Mesendoderm (in vitro differentiated cells): ENCODE measurements around the gene BTBD17.

ENCODE experiments used
- DNase-seq: peaks from one replicate; pipeline ENCODE4 v3.0.0; 2013
- H2AK5ac ChIP-seq: 2 replicates; pipeline ENCODE4 v1.6.1; 2013; ENCODE audit warnings: low read length, inconsistent platforms
- H2BK120ac ChIP-seq: 2 replicates; pipeline ENCODE4 v1.6.1; 2013; ENCODE audit warnings: low read depth, mild to moderate bottlenecking, low read length, moderate library complexity, mixed read lengths
- H2BK15ac ChIP-seq: replicated peaks from 2 replicates; pipeline ENCODE4 v1.6.1; 2013; ENCODE audit warnings: low read depth, mild to moderate bottlenecking, moderate library complexity
- H2BK5ac ChIP-seq: 2 replicates; pipeline ENCODE4 v1.6.1; 2013; ENCODE audit warnings: low read length, inconsistent platforms
- H3K18ac ChIP-seq: 2 replicates; pipeline ENCODE4 v1.6.1; 2013; ENCODE audit warnings: mild to moderate bottlenecking, low read length, mixed read lengths
- H3K23ac ChIP-seq: one replicate; pipeline ENCODE4 v1.6.1; 2013; ENCODE audit warnings: low read length
- H3K27ac ChIP-seq: 2 replicates; pipeline ENCODE4 v1.5.1; 2013; ENCODE audit warnings: low read depth, mild to moderate bottlenecking, inconsistent platforms, low read length, moderate library complexity
- H3K27me3 ChIP-seq: 2 replicates; pipeline ENCODE4 v1.6.1; 2013; ENCODE audit warnings: low read length, control low read depth, mild to moderate bottlenecking, inconsistent platforms; ENCODE audit not compliant: insufficient read depth, poor library complexity
- H3K36me3 ChIP-seq: 2 replicates; pipeline ENCODE4 v1.6.1; 2013; ENCODE audit warnings: low read length, inconsistent platforms; ENCODE audit not compliant: control insufficient read depth, insufficient read depth
- H3K4ac ChIP-seq: one replicate; pipeline ENCODE4 v1.6.1; 2013; ENCODE audit warnings: low read depth, mild to moderate bottlenecking, low read length, moderate library complexity
- H3K4me1 ChIP-seq: 2 replicates; pipeline ENCODE4 v1.6.1; 2013; ENCODE audit warnings: low read depth, low read length, inconsistent platforms; ENCODE audit not compliant: control insufficient read depth
- H3K4me2 ChIP-seq: 2 replicates; pipeline ENCODE4 v1.6.1; 2013; ENCODE audit warnings: low read length
- H3K4me3 ChIP-seq: 2 replicates; pipeline ENCODE4 v1.5.1; 2013; ENCODE audit warnings: mild to moderate bottlenecking, low read length
- H3K56ac ChIP-seq: one replicate; pipeline ENCODE4 v1.6.1; 2013; ENCODE audit warnings: low read length
- H3K79me1 ChIP-seq: 2 replicates; pipeline ENCODE4 v1.6.1; 2013; ENCODE audit warnings: low read length, inconsistent platforms
- H3K79me2 ChIP-seq: 2 replicates; pipeline ENCODE4 v1.6.1; 2013; ENCODE audit warnings: mild to moderate bottlenecking, low read length; ENCODE audit not compliant: control insufficient read depth, insufficient read depth
- H3K9ac ChIP-seq: 2 replicates; pipeline ENCODE4 v1.6.1; 2013; ENCODE audit warnings: low read length, inconsistent platforms
- H4K5ac ChIP-seq: one replicate; pipeline ENCODE4 v1.6.1; 2013; ENCODE audit warnings: low read length
- H4K8ac ChIP-seq: one replicate; pipeline ENCODE4 v1.6.1; 2013; ENCODE audit warnings: low read depth, mild to moderate bottlenecking, control low read depth, low read length, moderate library complexity
- WGBS: extraction: QIAGEN DNeasy Blood & Tissue Kit; methylation state at CpG from one replicate; pipeline ENCODE4 v1.1.7; 2013; ENCODE audit warnings: low lambda C conversion rate, missing lambda C conversion rate; ENCODE audit not compliant: insufficient coverage; ENCODE audit errors: extremely low coverage; 5-methylcytosine and 5-hydroxymethylcytosine counted together

Gene BTBD17

DNA sequence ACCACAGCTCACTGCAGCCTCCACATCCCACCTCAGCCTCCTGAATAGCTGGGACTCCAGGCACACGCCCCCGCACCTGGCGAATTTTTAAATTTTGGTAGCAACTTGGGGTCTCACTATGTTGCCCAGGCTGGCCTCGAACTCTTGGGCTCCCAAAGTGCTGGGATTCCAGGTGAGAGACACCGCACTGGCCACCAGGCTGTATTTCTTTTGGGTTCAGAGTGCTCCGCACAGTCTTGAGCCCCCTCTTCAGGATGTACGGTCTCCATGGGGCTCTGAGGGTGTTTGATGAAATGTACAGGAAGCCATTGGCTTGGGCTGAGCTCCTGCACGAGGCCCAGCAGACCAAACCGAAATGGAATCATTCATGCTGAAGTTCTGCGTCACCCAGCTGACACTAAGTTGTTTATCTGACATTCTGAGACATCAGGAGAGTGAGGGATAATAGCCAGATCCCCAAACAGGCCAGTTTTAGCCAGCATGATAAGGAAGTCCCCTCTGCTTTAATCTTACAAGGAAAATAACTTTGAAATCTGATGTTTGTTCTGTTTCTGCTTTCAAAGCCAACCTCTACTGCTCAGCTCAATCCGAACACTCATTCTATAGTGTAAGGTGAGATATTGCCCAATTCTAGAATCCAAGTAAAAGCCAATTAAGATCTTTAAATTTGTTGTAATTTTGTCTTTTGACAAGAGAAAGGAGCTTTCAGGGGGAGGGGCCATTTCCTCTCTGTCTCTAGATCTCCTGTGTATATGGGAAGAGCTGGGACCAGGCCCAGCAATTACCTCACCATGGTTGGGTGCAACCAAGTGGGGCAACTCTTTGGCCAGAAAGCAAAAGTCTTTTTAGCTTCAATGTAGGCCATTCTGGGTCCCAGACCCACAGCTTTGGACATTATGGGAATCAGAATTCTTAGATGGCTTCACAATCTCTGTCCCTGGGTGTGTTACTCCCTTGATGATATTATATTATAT is 29.3 kb upstream of the BTBD17 start:
- no peaks in the 10 kb centered on the region for H3K79me1 ChIP-seq
- H2AK5ac ChIP-seq = no peak overlapping the region
- WGBS = no CpG with 5 or more reads among the region's 11 CpGs

DNA sequence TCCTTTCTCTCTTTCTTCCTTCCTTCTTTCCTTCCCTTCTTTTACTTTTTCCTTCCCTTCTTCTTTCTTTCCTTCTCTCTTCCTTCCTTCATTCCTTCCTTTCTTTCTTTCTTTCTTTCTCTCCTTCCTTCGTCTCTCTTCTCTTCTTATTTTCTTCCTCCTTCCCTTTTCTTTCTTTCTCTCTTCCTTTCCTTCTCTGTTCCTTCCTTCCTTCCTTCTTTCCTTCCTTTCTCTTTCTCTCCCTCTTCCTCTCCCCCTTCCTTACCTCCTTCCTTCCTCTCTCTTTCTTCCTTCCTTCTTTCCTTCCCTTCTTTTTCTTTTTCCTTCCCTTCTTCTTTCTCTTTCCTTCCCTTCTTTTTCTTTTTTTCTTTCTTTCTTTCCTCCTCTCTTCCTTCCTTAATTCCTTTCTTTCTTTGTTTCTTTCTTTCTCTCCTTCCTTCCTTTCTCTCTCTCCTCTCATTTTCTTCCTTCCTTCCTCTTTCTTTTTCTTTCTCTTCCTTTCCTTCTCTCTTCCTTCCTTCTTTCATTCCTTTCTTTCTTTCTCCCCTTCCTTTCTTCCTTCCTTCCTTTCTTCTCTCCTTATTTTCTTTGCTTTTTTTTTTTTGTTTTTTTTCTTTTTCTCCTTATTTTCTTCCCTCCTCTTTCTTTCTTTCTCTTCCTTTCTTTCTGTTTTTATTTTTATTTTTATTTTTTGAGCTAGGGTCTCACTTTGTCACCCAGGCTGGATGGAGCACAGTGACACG is 28.4 kb upstream of the BTBD17 start:
- H4K8ac ChIP-seq = no peak overlapping the region
- H3K36me3 ChIP-seq = no peaks in the 10 kb centered on the region
- no peak overlapping the region for H2BK5ac ChIP-seq
- H2BK120ac ChIP-seq = no peak overlapping the region
- no peak overlapping the region for H3K56ac ChIP-seq
- H3K79me2 ChIP-seq = no peaks in the 10 kb centered on the region
- no peak overlapping the region for H4K5ac ChIP-seq
- H3K18ac ChIP-seq = no peak overlapping the region
- no peak overlapping the region for H2BK15ac ChIP-seq
- H3K4me3 ChIP-seq = no peak overlapping the region
- no CpG with 5 or more reads among the region's 2 CpGs for WGBS
- no peak overlapping the region for H3K27ac ChIP-seq
- no peaks in the 10 kb centered on the region for H3K4me1 ChIP-seq
- DNase-seq = no peak
- no peak overlapping the region for H3K9ac ChIP-seq
- H3K4me2 ChIP-seq = no peak overlapping the region
- no peak overlapping the region for H2AK5ac ChIP-seq
- H3K79me1 ChIP-seq = no peaks in the 10 kb centered on the region
- H3K23ac ChIP-seq = no peak overlapping the region
- H3K27me3 ChIP-seq = no peaks in the 10 kb centered on the region
- H3K4ac ChIP-seq = no peak overlapping the region

More for the DNA sequence above, 29.3 kb upstream of the BTBD17 start:
- no peaks in the 10 kb centered on the region for H3K27me3 ChIP-seq
- no peak overlapping the region for H2BK15ac ChIP-seq
- no peak overlapping the region for H4K5ac ChIP-seq
- no peak overlapping the region for H3K18ac ChIP-seq
- H3K56ac ChIP-seq = no peak overlapping the region
- no peak overlapping the region for H3K4me3 ChIP-seq
- no peak overlapping the region for H2BK5ac ChIP-seq
- H3K27ac ChIP-seq = no peak overlapping the region
- no peak overlapping the region for H3K9ac ChIP-seq
- H2BK120ac ChIP-seq = no peak overlapping the region
- H3K4me2 ChIP-seq = no peak overlapping the region
- no peaks in the 10 kb centered on the region for H3K36me3 ChIP-seq
- H3K79me2 ChIP-seq = no peaks in the 10 kb centered on the region
- H3K4ac ChIP-seq = no peak overlapping the region
- H3K23ac ChIP-seq = no peak overlapping the region
- DNase-seq = no peak
- no peak overlapping the region for H4K8ac ChIP-seq
- no peaks in the 10 kb centered on the region for H3K4me1 ChIP-seq

DNA sequence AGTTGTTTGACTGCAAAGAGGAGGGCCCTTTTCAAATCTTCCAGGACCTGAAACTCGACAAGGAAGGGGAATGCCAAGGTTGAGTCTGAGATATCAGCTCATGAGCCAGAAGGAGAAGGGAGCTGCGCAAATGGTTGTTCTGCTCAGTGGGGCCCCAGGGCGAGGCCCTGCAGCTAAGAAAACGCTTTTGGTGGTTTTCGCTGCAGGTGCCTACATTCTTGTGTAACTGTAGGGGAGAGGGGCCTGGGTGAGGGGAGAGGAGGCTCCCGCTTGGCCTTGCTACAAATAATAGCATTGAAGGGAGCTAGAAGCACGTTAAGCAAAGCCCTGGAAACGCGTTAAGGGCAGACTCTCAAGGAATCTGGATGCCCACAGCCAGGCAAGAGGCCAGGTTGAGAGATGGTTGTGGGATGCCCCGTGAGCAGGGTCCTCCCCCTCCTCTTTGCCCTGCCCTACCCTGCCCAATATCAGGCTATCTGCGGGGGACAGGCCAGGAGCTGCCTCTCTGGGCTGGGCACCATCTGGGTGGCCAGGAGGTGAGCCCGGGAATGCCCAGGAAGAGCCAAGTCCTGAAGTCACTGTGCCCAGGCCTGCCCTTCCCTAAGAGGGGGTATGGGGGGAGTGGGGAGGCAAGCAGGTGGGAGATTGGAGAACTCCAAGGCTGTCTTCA is 27.6 kb upstream of the BTBD17 start:
- H2BK120ac ChIP-seq = no peak overlapping the region
- no peaks in the 10 kb centered on the region for H3K79me2 ChIP-seq
- H2AK5ac ChIP-seq = no peak overlapping the region
- WGBS = no CpG with 5 or more reads among the region's 12 CpGs
- H2BK5ac ChIP-seq = no peak overlapping the region
- H4K8ac ChIP-seq = no peak overlapping the region
- no peak overlapping the region for H3K4ac ChIP-seq
- H3K4me3 ChIP-seq = no peak overlapping the region
- H3K18ac ChIP-seq = no peak overlapping the region
- H3K4me1 ChIP-seq = no peaks in the 10 kb centered on the region
- H3K36me3 ChIP-seq = no peaks in the 10 kb centered on the region
- no peak overlapping the region for H3K23ac ChIP-seq
- H3K4me2 ChIP-seq = no peak overlapping the region
- H3K27ac ChIP-seq = no peak overlapping the region
- no peaks in the 10 kb centered on the region for H3K27me3 ChIP-seq
- no peaks in the 10 kb centered on the region for H3K79me1 ChIP-seq
- H3K9ac ChIP-seq = no peak overlapping the region
- H2BK15ac ChIP-seq = no peak overlapping the region
- DNase-seq = no peak
- H3K56ac ChIP-seq = no peak overlapping the region
- H4K5ac ChIP-seq = no peak overlapping the region

DNA sequence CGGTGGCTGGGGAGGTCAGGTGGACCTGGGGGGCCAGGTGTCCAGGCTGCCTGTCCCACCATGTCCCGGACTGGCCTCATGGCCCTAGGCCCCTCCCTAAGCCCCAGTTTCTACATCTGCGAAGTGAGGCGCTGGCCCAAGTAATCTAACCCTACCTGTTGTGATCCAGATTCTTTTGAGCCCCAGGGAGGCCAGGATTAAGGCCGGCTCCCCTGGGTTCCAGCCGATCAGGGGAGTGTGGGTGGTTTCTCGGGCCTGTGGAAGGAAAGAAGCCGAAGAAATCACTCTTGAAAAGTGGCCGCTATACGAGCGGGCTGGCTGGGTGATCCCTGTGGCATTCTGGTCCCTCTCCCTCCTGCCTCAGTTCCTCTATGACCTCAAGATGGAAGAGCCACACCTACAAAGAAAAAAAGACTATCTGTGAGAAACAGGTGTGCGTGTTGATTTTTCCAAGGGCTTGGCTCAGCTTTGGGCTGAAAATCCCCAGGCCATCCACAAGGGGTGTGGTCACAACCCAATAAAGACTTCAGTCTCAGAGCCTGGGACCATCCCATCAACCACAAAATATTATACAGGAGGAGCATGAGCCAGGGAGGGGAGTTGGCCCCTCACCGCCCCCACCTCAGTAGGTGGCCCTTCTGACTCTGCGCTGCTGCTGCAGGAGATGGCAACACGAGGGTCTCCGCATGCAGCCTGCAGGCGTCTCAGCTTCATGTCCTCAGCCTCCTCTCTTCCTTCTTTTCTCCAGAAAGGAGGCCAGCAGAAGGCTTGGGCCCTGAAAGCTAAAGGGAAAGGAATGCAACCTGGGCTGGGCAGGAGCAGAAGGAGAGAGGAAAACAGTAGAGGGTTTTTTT is 25.9 kb upstream of the BTBD17 start:
- Histone ChIP-seq H4K8ac (no peak overlapping the region), H3K4me2 (no peak overlapping the region), H3K79me1 (no peaks in the 10 kb centered on the region), H4K5ac (no peak overlapping the region), H2BK120ac (no peak overlapping the region), H2BK5ac (no peak overlapping the region), H2BK15ac (no peak overlapping the region), H3K18ac (no peak overlapping the region), H3K27me3 (no peaks in the 10 kb centered on the region), H3K9ac (no peak overlapping the region), H3K56ac (no peak overlapping the region), H2AK5ac (no peak overlapping the region), H3K36me3 (no peaks in the 10 kb centered on the region), H3K27ac (no peak overlapping the region), H3K23ac (no peak overlapping the region), H3K4me1 (no peaks in the 10 kb centered on the region), H3K4ac (no peak overlapping the region), H3K79me2 (no peaks in the 10 kb centered on the region), H3K4me3 (no peak overlapping the region)
- DNase-seq = no peak
- no CpG with 5 or more reads among the region's 17 CpGs for WGBS

DNA sequence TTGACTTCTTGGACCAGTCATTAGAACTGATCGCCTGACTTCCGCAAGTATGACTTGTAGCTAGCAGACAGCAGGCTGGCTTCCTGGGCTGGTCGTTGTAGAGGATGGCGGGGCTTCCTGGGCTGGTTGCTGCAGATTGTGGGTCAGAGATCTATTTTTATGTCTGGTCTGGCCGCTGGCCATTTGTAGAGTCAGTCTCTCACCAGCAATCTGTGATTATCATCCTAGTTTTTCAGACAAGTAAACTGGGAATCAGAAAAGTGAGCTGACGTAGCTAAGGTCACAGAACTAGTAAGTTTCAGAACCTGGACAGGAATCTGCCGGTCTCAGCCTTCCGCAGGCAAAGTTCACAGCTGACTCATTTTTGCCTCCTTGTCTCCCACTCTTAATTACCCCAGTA is 24.7 kb upstream of the BTBD17 start:
- H3K4ac ChIP-seq = no peak overlapping the region
- H3K23ac ChIP-seq = no peak overlapping the region
- no peak overlapping the region for H3K4me2 ChIP-seq
- H3K56ac ChIP-seq = no peak overlapping the region
- no peak overlapping the region for H3K18ac ChIP-seq
- no peaks in the 10 kb centered on the region for H3K79me1 ChIP-seq
- no peak overlapping the region for H3K9ac ChIP-seq
- no peak overlapping the region for H4K5ac ChIP-seq
- no peak overlapping the region for H3K27ac ChIP-seq
- no peak overlapping the region for H3K4me3 ChIP-seq
- no peaks in the 10 kb centered on the region for H3K27me3 ChIP-seq
- H4K8ac ChIP-seq = no peak overlapping the region
- no peak overlapping the region for H2BK5ac ChIP-seq
- no peak for DNase-seq
- H2AK5ac ChIP-seq = no peak overlapping the region
- H3K36me3 ChIP-seq = no peaks in the 10 kb centered on the region
- H3K79me2 ChIP-seq = no peaks in the 10 kb centered on the region
- no peak overlapping the region for H2BK15ac ChIP-seq
- no peak overlapping the region for H2BK120ac ChIP-seq
- no CpG with 5 or more reads among the region's 8 CpGs for WGBS
- H3K4me1 ChIP-seq = no peaks in the 10 kb centered on the region
